Small intestine (tissue), 7 donors: ENCODE results near the gene SASH1. TPM values are rescaled to one million over a fixed set of nuclear protein-coding genes. Genes with fewer than 3 reads are reported as not detected.
A peak's percentile ranks its signal among the peaks of the same experiment; 100 is the strongest.

Source experiments
- DNase-seq, 2 donors: peaks; one replicate each; pipeline versions ENCODE4 v3.0.0 to v3.0.0-alpha.2; 2013
- FAIRE-seq: peaks from 2 replicates; lab custom pipeline; 2012; peaks lifted over from hg19 to GRCh38; lab: Jason Lieb, UNC
- H3K27ac ChIP-seq, 3 donors: one replicate each; pipeline ENCODE4 v1.5.1; 2013; ENCODE audit warnings: low read length in 2 of 3, mild to moderate bottlenecking in 2 of 3, control low read depth in 1 of 3, inconsistent platforms in 1 of 3, low read depth in 1 of 3, moderate library complexity in 1 of 3
- H3K27me3 ChIP-seq, 3 donors: one replicate each; pipeline ENCODE4 v1.6.1; 2013; ENCODE audit warnings: low read length in 3 of 3, inconsistent platforms in 1 of 3; ENCODE audit not compliant: control insufficient read depth in 3 of 3, insufficient read depth in 3 of 3
- H3K36me3 ChIP-seq, 3 donors: one replicate each; pipeline ENCODE4 v1.6.1; 2013; ENCODE audit warnings: low read length in 3 of 3, inconsistent platforms in 1 of 3, low read depth in 1 of 3, mild to moderate bottlenecking in 1 of 3, moderate library complexity in 1 of 3; ENCODE audit not compliant: control insufficient read depth in 3 of 3, insufficient read depth in 2 of 3
- H3K4me1 ChIP-seq, 3 donors: one replicate each; pipeline ENCODE4 v1.6.1; 2013; ENCODE audit warnings: low read length in 2 of 3, inconsistent platforms in 1 of 3, low read depth in 1 of 3, mild to moderate bottlenecking in 1 of 3, moderate library complexity in 1 of 3; ENCODE audit not compliant: control insufficient read depth in 3 of 3, insufficient read depth in 2 of 3
- H3K4me3 ChIP-seq, 3 donors: one replicate each; pipeline ENCODE4 v1.5.1; 2013; ENCODE audit warnings: low read length in 3 of 3, control low read depth in 1 of 3, inconsistent platforms in 1 of 3, low read depth in 1 of 3, mild to moderate bottlenecking in 1 of 3, moderate library complexity in 1 of 3
- H3K9me3 ChIP-seq, 2 donors: one replicate each; pipeline ENCODE4 v1.6.1; 2013; ENCODE audit warnings: low read depth in 1 of 2, low read length in 1 of 2; ENCODE audit not compliant: control insufficient read depth in 2 of 2, insufficient read depth in 1 of 2
- WGBS, 3 donors: extraction: QIAGEN DNeasy Blood & Tissue Kit; methylation state at CpG; one replicate each; pipeline ENCODE4 v1.1.7; 2013; 5-methylcytosine and 5-hydroxymethylcytosine counted together
- polyA plus RNA-seq, 4 donors: library from polyadenylated mRNA; stranded (reverse) in 3 of 4; unstranded in 1 of 4; fragments of 200-250 nt in 3 of 4; fragments of 120-200 nt in 1 of 4; gene quantifications; one replicate each; pipeline versions ENCODE4 v1.2.1 to v1.2.3, GENCODE V29; 2013
- donor health status: healthy with polysubstance abuse.
- donor health status: control.
- donor health status: control.
- donor health status: Bipolar disorder and iron deficiency.
- donor health status: healthy.

SASH1 gene
- polyA plus RNA-seq, 4 donors: 1.3 to 16.1 (median 8.0) TPM

- FAIRE-seq (no peak), DNase-seq (no peak)
- 87 to 94% (median 93%) methylated on average over 13 of the region's 13 CpGs for WGBS, 3 donors
- H3K27me3 ChIP-seq: no peaks in the 10 kb centered on the region
- H3K27ac ChIP-seq: no peak overlapping the region
- H3K4me3 ChIP-seq: no peak overlapping the region
- peaks cover 0 to 3% of the 10 kb centered on the region in 2 donors for H3K9me3 ChIP-seq
- no peaks in the 10 kb centered on the region for H3K4me1 ChIP-seq
- H3K36me3 ChIP-seq: peaks cover 0 to 10% (median 0%) of the 10 kb centered on the region in 3 donors
These were observed 97.4 kb downstream of the SASH1 start for GRCh38 chr6:148440016-148440415.

- no peaks in the 10 kb centered on the region for H3K4me1 ChIP-seq
- H3K4me3 ChIP-seq: no peak overlapping the region
- peak overlapping the region in 2 of 3 donors; percentile 5 to 87 for H3K27ac ChIP-seq
- DNase-seq (no peak), FAIRE-seq (no peak)
- no peaks in the 10 kb centered on the region for H3K27me3 ChIP-seq
- WGBS, 3 donors: 44 to 74% (median 68%) methylated on average over 9 of the region's 9 CpGs
- peaks cover 0 to 3% of the 10 kb centered on the region in 2 donors for H3K9me3 ChIP-seq
- H3K36me3 ChIP-seq: peaks cover 0 to 11% (median 0%) of the 10 kb centered on the region in 3 donors
These were observed 98.3 kb downstream of the SASH1 start for GRCh38 chr6:148440877-148441453.

- DNase-seq: no peak
- peak overlapping the region in 2 of 3 donors; percentile 5 to 87 for H3K27ac ChIP-seq
- 31 to 73% (median 51%) methylated on average over 4 of the region's 4 CpGs for WGBS, 3 donors
- H3K27me3 ChIP-seq: no peaks in the 10 kb centered on the region
- H3K9me3 ChIP-seq: peaks cover 0 to 3% of the 10 kb centered on the region in 2 donors
- FAIRE-seq: no peak
- H3K4me3 ChIP-seq: no peak overlapping the region
- peaks cover 0 to 11% (median 0%) of the 10 kb centered on the region in 3 donors for H3K36me3 ChIP-seq
- no peaks in the 10 kb centered on the region for H3K4me1 ChIP-seq
These were observed 98.8 kb downstream of the SASH1 start for GRCh38 chr6:148441454-148441911.

- no peak for DNase-seq
- Histone ChIP-seq H3K36me3 (peaks cover 0 to 18% (median 0%) of the 10 kb centered on the region in 3 donors), H3K27me3 (no peaks in the 10 kb centered on the region), H3K27ac (no peak overlapping the region), H3K4me3 (no peak overlapping the region), H3K4me1 (no peaks in the 10 kb centered on the region), H3K9me3 (no peaks in the 10 kb centered on the region)
- 86 to 95% (median 93%) methylated on average over 7 of the region's 7 CpGs for WGBS, 3 donors
- no peak for FAIRE-seq
These were observed 101.3 kb downstream of the SASH1 start for GRCh38 chr6:148443798-148444560.

GRCh38 chr6:148445116-148445515 lies 102.5 kb downstream of the SASH1 start:
- Histone ChIP-seq H3K4me3 (no peak overlapping the region), H3K9me3 (no peaks in the 10 kb centered on the region), H3K36me3 (peaks cover 0 to 16% (median 0%) of the 10 kb centered on the region in 3 donors), H3K27me3 (no peaks in the 10 kb centered on the region), H3K4me1 (peaks cover 0 to 2% (median 0%) of the 10 kb centered on the region in 3 donors), H3K27ac (no peak overlapping the region)
- DNase-seq: no peak
- FAIRE-seq: no peak
- 79 to 95% (median 81%) methylated on average over 6 of the region's 6 CpGs for WGBS, 3 donors

- no peak overlapping the region for H3K27ac ChIP-seq
- DNase-seq (no peak), FAIRE-seq (no peak)
- H3K36me3 ChIP-seq: peaks cover 0 to 14% (median 0%) of the 10 kb centered on the region in 3 donors
- H3K4me3 ChIP-seq: no peak overlapping the region
- 85 to 95% (median 88%) methylated on average over 6 of the region's 6 CpGs for WGBS, 3 donors
- peaks cover 0 to 2% (median 0%) of the 10 kb centered on the region in 3 donors for H3K4me1 ChIP-seq
- H3K27me3 ChIP-seq: no peaks in the 10 kb centered on the region
- H3K9me3 ChIP-seq: no peaks in the 10 kb centered on the region
These were observed 103.0 kb downstream of the SASH1 start for GRCh38 chr6:148445620-148446019.

- Histone ChIP-seq H3K27me3 (no peaks in the 10 kb centered on the region), H3K4me1 (peaks cover 0 to 2% (median 0%) of the 10 kb centered on the region in 3 donors), H3K36me3 (peaks cover 0 to 13% (median 0%) of the 10 kb centered on the region in 3 donors), H3K4me3 (no peak overlapping the region), H3K27ac (no peak overlapping the region), H3K9me3 (no peaks in the 10 kb centered on the region)
- no peak for FAIRE-seq
- no peak for DNase-seq
- 81 to 86% (median 86%) methylated on average over 3 of the region's 3 CpGs for WGBS, 3 donors
These were observed 104.0 kb downstream of the SASH1 start for GRCh38 chr6:148446681-148447080.

GRCh38 chr6:148447521-148448230 lies 105.0 kb downstream of the SASH1 start:
- Histone ChIP-seq H3K9me3 (no peaks in the 10 kb centered on the region), H3K4me3 (no peak overlapping the region), H3K27me3 (no peaks in the 10 kb centered on the region), H3K36me3 (peaks cover 0 to 17% (median 0%) of the 10 kb centered on the region in 3 donors), H3K4me1 (peaks cover 0 to 2% (median 0%) of the 10 kb centered on the region in 3 donors), H3K27ac (no peak overlapping the region)
- FAIRE-seq (no peak), DNase-seq (no peak)
- WGBS, 3 donors: 85 to 90% (median 88%) methylated on average over 12 of the region's 12 CpGs
